Smooth muscle cell (in vitro differentiated cells): ENCODE measurements around the gene GPD1. TPM values are rescaled to one million over a fixed set of nuclear protein-coding genes. Genes with fewer than 3 reads are reported as not detected.

Source experiments
- DNase-seq: peaks from one replicate; lab custom pipeline; 2025; ENCODE audit not compliant: unreplicated experiment; lab: John Stamatoyannopoulos, UW
- H2AFZ ChIP-seq: fragments of 200-600 bp; sonication (generic); 2 replicates; pipeline ENCODE4 v1.6.0; 2016; ENCODE audit warnings: antibody characterized with exemption, low read depth, mild to moderate bottlenecking
- H3F3A ChIP-seq: fragments of 200-600 bp; sonication (generic); 2 replicates; pipeline ENCODE4 v1.6.0; 2017; ENCODE audit warnings: antibody characterized with exemption, low read depth
- H3K27ac ChIP-seq: fragments of 200-600 bp; sonication (generic); 2 replicates; pipeline ENCODE4 v1.5.1; 2016; ENCODE audit warnings: low read depth, mild to moderate bottlenecking
- H3K27me3 ChIP-seq: fragments of 200-600 bp; sonication (generic); 2 replicates; pipeline ENCODE4 v1.6.1; 2016; ENCODE audit warnings: low read depth, mild to moderate bottlenecking
- H3K36me3 ChIP-seq: fragments of 200-600 bp; sonication (generic); 2 replicates; pipeline ENCODE4 v1.5.1; 2016; ENCODE audit warnings: low read depth
- H3K4me1 ChIP-seq: fragments of 200-600 bp; sonication (generic); 2 replicates; pipeline ENCODE4 v1.5.1; 2016; ENCODE audit warnings: low read depth
- H3K4me2 ChIP-seq: fragments of 200-600 bp; sonication (generic); 2 replicates; pipeline ENCODE4 v1.6.0; 2016; ENCODE audit warnings: mild to moderate bottlenecking
- H3K4me3 ChIP-seq: fragments of 200-600 bp; sonication (generic); 2 replicates; pipeline ENCODE4 v1.5.1; 2016; ENCODE audit warnings: mild to moderate bottlenecking
- H3K79me2 ChIP-seq: fragments of 200-600 bp; sonication (generic); 2 replicates; pipeline ENCODE4 v1.6.0; 2016; ENCODE audit warnings: low read depth, mild to moderate bottlenecking
- H3K9ac ChIP-seq: fragments of 200-600 bp; sonication (generic); 2 replicates; pipeline ENCODE4 v1.6.0; 2016; ENCODE audit warnings: low read depth
- H3K9me3 ChIP-seq: fragments of 200-600 bp; sonication (generic); replicated peaks from 2 replicates; pipeline ENCODE4 v1.5.1; 2016; ENCODE audit warnings: low read depth
- H4K20me1 ChIP-seq: fragments of 200-600 bp; sonication (generic); 2 replicates; pipeline ENCODE4 v1.6.0; 2016; ENCODE audit warnings: low read depth
- WGBS: methylation state at CpG from one replicate; pipeline ENCODE4 v1.1.7; 2016; ENCODE audit warnings: low lambda C conversion rate; 5-methylcytosine and 5-hydroxymethylcytosine counted together
- polyA plus RNA-seq: library from polyadenylated mRNA; unstranded; fragments of >200 nt; fragmentation: Nextera tagmentation; extraction: Ambion mirVana; gene quantifications from 2 replicates; pipeline ENCODE4 v1.2.1, GENCODE V29; 2016
- total RNA-seq: library from RNA; depleted of rRNA; stranded (reverse); fragments of >200 nt; gene quantifications from 2 replicates; pipeline ENCODE4 v1.2.3, GENCODE V29; 2014
- TF ChIP-seq, protein P1 (sequence below): fragments of 200-600 bp; sonication (generic); IDR thresholded peaks from 2 replicates; pipeline ENCODE4 v1.5.1; 2017; ENCODE audit warnings: borderline replicate concordance, mild to moderate bottlenecking, antibody characterized with exemption; ENCODE audit not compliant: insufficient read depth, poor library complexity, severe bottlenecking

Gene GPD1
- total and polyA plus RNA-seq, 2 experiments from 2014 or later = 0.24 TPM; not detected in 1

DNA sequence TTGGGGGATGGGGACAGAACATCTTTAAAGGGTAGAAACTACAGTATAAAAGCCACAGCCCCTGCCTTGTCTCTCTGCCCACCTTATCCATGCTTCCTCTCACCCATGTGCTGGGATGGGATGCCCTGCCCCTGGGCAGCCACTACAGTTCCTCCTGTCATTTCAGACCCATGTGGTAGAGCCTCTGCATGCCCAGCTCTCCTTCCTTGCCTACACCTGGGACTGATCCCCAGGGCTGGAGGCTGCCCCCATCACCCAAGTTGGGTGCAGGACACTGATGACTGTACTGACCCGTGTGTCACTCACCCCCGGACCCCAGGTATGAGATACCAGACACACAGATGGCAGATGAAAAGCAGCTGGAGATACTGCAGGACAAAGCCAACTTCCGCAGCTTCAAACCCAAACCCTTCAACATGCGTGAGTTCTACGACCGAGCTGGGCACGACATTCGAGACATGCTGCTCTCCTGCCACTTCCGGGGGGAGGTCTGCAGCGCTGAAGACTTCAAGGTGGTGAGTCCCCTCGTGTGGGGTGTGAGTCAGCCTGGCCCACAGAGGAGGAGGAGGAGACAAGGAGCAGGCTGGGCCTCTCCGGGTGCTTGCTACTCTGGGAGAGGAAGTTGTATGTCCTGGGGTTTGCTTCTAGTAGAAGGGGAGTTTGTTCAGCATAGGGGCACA lies 44.2 kb upstream of the GPD1 start:
- Histone ChIP-seq H2AFZ (no peak overlapping the region), H3K4me1 (peaks cover 11% of the 10 kb centered on the region), H3K4me3 (no peak overlapping the region), H3K9ac (no peak overlapping the region), H3F3A (no peaks in the 10 kb centered on the region), H3K9me3 (no peaks in the 10 kb centered on the region), H3K36me3 (no peaks in the 10 kb centered on the region), H4K20me1 (no peaks in the 10 kb centered on the region), H3K27ac (no peak overlapping the region), H3K4me2 (no peak overlapping the region), H3K27me3 (peaks cover 25% of the 10 kb centered on the region), H3K79me2 (no peaks in the 10 kb centered on the region)
- TF ChIP-seq, protein P1, sequence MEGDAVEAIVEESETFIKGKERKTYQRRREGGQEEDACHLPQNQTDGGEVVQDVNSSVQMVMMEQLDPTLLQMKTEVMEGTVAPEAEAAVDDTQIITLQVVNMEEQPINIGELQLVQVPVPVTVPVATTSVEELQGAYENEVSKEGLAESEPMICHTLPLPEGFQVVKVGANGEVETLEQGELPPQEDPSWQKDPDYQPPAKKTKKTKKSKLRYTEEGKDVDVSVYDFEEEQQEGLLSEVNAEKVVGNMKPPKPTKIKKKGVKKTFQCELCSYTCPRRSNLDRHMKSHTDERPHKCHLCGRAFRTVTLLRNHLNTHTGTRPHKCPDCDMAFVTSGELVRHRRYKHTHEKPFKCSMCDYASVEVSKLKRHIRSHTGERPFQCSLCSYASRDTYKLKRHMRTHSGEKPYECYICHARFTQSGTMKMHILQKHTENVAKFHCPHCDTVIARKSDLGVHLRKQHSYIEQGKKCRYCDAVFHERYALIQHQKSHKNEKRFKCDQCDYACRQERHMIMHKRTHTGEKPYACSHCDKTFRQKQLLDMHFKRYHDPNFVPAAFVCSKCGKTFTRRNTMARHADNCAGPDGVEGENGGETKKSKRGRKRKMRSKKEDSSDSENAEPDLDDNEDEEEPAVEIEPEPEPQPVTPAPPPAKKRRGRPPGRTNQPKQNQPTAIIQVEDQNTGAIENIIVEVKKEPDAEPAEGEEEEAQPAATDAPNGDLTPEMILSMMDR = no peak
- DNase-seq = no peak
- 70% methylated on average over 12 of the region's 12 CpGs for WGBS

DNA sequence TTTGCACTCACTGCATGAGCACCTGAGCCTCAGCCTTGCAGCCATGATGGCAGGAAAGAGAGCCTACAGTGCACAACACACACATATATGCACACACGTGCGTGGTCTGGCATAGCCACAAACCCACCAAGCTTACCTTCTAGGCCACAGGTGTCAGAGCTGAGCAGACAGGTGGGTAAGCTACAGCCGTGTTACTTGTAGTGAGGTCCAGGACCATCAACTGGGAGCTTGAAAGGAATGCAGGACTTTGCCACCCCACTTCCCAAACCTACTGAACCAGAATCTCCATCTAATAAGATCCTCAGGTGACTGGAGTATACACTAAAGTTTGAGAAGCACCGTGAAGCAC lies 43.7 kb upstream of the GPD1 start:
- no peaks in the 10 kb centered on the region for H3K79me2 ChIP-seq
- WGBS = 74% methylated on average over 4 of the region's 4 CpGs
- H3K4me3 ChIP-seq = no peak overlapping the region
- H3K36me3 ChIP-seq = no peaks in the 10 kb centered on the region
- TF ChIP-seq, protein P1 = no peak
- H3K27ac ChIP-seq = no peak overlapping the region
- peaks cover 25% of the 10 kb centered on the region for H3K27me3 ChIP-seq
- H2AFZ ChIP-seq = no peak overlapping the region
- H4K20me1 ChIP-seq = no peaks in the 10 kb centered on the region
- no peaks in the 10 kb centered on the region for H3K9me3 ChIP-seq
- DNase-seq = no peak
- no peak overlapping the region for H3K9ac ChIP-seq
- no peak overlapping the region for H3K4me2 ChIP-seq
- no peaks in the 10 kb centered on the region for H3F3A ChIP-seq
- H3K4me1 ChIP-seq = peaks cover 11% of the 10 kb centered on the region

DNA sequence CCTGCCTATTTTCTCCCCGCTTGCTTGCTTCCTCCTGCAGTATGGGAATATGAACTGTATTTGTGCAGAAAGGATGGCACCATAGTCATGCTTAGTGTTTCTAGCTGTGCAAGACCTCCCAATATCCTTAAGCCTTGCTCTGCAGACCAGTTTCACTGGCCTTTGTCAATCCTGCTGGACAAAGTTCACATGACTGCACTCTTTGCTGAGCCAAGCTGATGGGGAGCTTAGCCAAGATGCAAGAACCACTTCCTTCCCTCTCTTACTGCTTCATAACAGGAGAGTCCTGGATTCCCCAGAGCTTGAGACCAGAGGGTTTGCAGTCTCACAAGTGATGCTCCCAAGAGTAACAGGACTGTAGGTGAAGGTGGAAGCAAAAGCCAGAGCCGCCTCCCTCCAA lies 42.6 kb upstream of the GPD1 start:
- Histone ChIP-seq H3K27me3 (peaks cover 23% of the 10 kb centered on the region), H3K4me2 (no peak overlapping the region), H3K9ac (no peak overlapping the region), H3K27ac (no peak overlapping the region), H2AFZ (no peak overlapping the region), H4K20me1 (no peaks in the 10 kb centered on the region), H3K79me2 (no peaks in the 10 kb centered on the region), H3K4me1 (peaks cover 9% of the 10 kb centered on the region), H3K4me3 (no peak overlapping the region), H3F3A (no peaks in the 10 kb centered on the region), H3K9me3 (no peaks in the 10 kb centered on the region), H3K36me3 (no peaks in the 10 kb centered on the region)
- no peak for DNase-seq
- TF ChIP-seq, protein P1 = no peak
- 96% methylated on average over 2 of the region's 2 CpGs for WGBS
